Endothelial cell of umbilical vein (primary cell): Measurements from ENCODE around the gene MTMR3. TPM values are rescaled to one million over a fixed set of nuclear protein-coding genes. Genes with fewer than 3 reads are reported as not detected.

Experiments used
- BruUV-seq: library from RNA; stranded (reverse); fragments of 400-500 nt; replicated peaks from 2 replicates; lab custom pipeline; 2021; lab: Mats Ljungman, UMichigan
- CTCF ChIA-PET: fragments of 300-600, 350-600 bp; sonication (Branson Sonifier 250); formaldehyde crosslinking; loops from one replicate; lab custom pipeline; 2021; ENCODE audit warnings: antibody characterized with exemption, inconsistent platforms; lab: Charles Lee
- POLR2A ChIA-PET: fragments of 300-600, 350-600 bp; sonication (Branson Sonifier 250); formaldehyde crosslinking; loops from one replicate; lab custom pipeline; 2021; ENCODE audit warnings: antibody characterized with exemption, inconsistent platforms; lab: Charles Lee
- DNase-seq: peaks from one replicate; pipeline ENCODE4 v3.0.0-alpha.2; 2011; ENCODE audit warnings: low read depth, low spot score
- FAIRE-seq: peaks from 2 replicates; lab custom pipeline; 2011; peaks lifted over from hg19 to GRCh38; lab: Jason Lieb, UNC
- H2AFZ ChIP-seq: 2 replicates; pipeline ENCODE4 v1.6.0; 2012; ENCODE audit warnings: low read depth, low read length, control low read depth, inconsistent platforms
- H3K27ac ChIP-seq: 2 replicates; pipeline ENCODE4 v1.5.1; 2011; ENCODE audit warnings: low read depth, mild to moderate bottlenecking, control low read depth, low read length, moderate library complexity; ENCODE audit not compliant: insufficient read depth
- H3K27me3 ChIP-seq, 2 experiments: 2 replicates each; pipeline versions ENCODE4 v1.6.0 to v1.6.1; 2011; ENCODE audit warnings: low read length in 2 of 2, mixed read lengths in 1 of 2; ENCODE audit not compliant: control insufficient read depth in 2 of 2, insufficient read depth in 2 of 2
- H3K36me3 ChIP-seq, 2 experiments: 2 replicates in 1 of 2; 3 replicates in 1 of 2; pipeline ENCODE4 v1.5.1; 2011; ENCODE audit warnings: low read length in 2 of 2, mild to moderate bottlenecking in 1 of 2, moderate library complexity in 1 of 2; ENCODE audit not compliant: control insufficient read depth in 2 of 2, insufficient read depth in 2 of 2; ENCODE audit errors: extremely low read depth in 1 of 2
- H3K4me1 ChIP-seq: 3 replicates; pipeline ENCODE4 v1.5.1; 2011; ENCODE audit warnings: mild to moderate bottlenecking, low read length; ENCODE audit not compliant: control insufficient read depth, insufficient read depth; ENCODE audit errors: extremely low read depth
- H3K4me2 ChIP-seq: 2 replicates; pipeline ENCODE4 v1.6.1; 2011; ENCODE audit warnings: low read length, control low read depth, mixed read lengths; ENCODE audit not compliant: insufficient read depth
- H3K4me3 ChIP-seq, 3 experiments: fragments of 200-600 bp in 1 of 3; sonication (generic), shearing (Covaris generic) in 1 of 3; replicated peaks in 1 of 3; 2 replicates each; pipeline ENCODE4 v1.5.1; 2011 to 2016; ENCODE audit warnings: control low read depth in 3 of 3, low read length in 3 of 3, mild to moderate bottlenecking in 2 of 3, inconsistent platforms in 1 of 3, low read depth in 1 of 3, moderate library complexity in 1 of 3; ENCODE audit not compliant: insufficient read depth in 1 of 3
- H3K79me2 ChIP-seq: 2 replicates; pipeline ENCODE4 v1.6.0; 2012; ENCODE audit warnings: low read length, inconsistent platforms; ENCODE audit not compliant: control insufficient read depth, insufficient read depth
- H3K9ac ChIP-seq: replicated peaks from 2 replicates; pipeline ENCODE3; 2011; ENCODE audit warnings: low read length, control low read depth; ENCODE audit not compliant: insufficient read depth; ENCODE audit errors: extremely low read depth
- H3K9me1 ChIP-seq: replicated peaks from 3 replicates; pipeline ENCODE4 v1.6.0; 2011; ENCODE audit warnings: mild to moderate bottlenecking, low read length; ENCODE audit not compliant: control insufficient read depth, insufficient read depth; ENCODE audit errors: extremely low read depth
- H3K9me3 ChIP-seq: replicated peaks from 2 replicates; pipeline ENCODE4 v1.5.1; 2012; ENCODE audit warnings: low read length, inconsistent platforms; ENCODE audit not compliant: control insufficient read depth, insufficient read depth
- H4K20me1 ChIP-seq: replicated peaks from 2 replicates; pipeline ENCODE3; 2011; ENCODE audit warnings: mild to moderate bottlenecking, low read length; ENCODE audit not compliant: control insufficient read depth, insufficient read depth; ENCODE audit errors: extremely low read depth
- EZH2 ChIP-seq: IDR thresholded peaks from 2 replicates; pipeline ENCODE4 v1.6.1; 2012; ENCODE audit warnings: borderline replicate concordance, low read depth, mild to moderate bottlenecking, moderate library complexity, low read length, inconsistent platforms; ENCODE audit not compliant: severe bottlenecking
- FOS ChIP-seq: IDR thresholded peaks from 2 replicates; pipeline ENCODE4 v1.6.1; 2011; ENCODE audit warnings: mild to moderate bottlenecking, low read length, moderate library complexity, borderline replicate concordance; ENCODE audit not compliant: insufficient read depth
- GATA2 ChIP-seq: IDR thresholded peaks from 2 replicates; pipeline ENCODE4 v1.7.0; 2011; ENCODE audit warnings: low read depth, mild to moderate bottlenecking, moderate library complexity, mixed read lengths, low read length; ENCODE audit not compliant: insufficient read length, insufficient read depth
- JUN ChIP-seq: IDR thresholded peaks from 2 replicates; pipeline ENCODE4 v1.6.1; 2011; ENCODE audit warnings: borderline replicate concordance, low read depth; ENCODE audit not compliant: insufficient read length, insufficient read depth
- MAX ChIP-seq: IDR thresholded peaks from 2 replicates; pipeline ENCODE4 v1.6.1; 2011; ENCODE audit not compliant: insufficient read depth, insufficient read length
- MYC ChIP-seq: IDR thresholded peaks from one replicate; pipeline ENCODE4 v1.6.1; 2011; ENCODE audit warnings: mild to moderate bottlenecking, low read depth, low read length
- POLR2A ChIP-seq: IDR thresholded peaks from 2 replicates; pipeline ENCODE4 v1.6.1; 2012; ENCODE audit warnings: low read depth, mild to moderate bottlenecking, control low read depth, low read length
- POLR2AphosphoS5 ChIP-seq: IDR thresholded peaks from 2 replicates; pipeline ENCODE4 v1.6.1; 2012; ENCODE audit warnings: low read depth, mild to moderate bottlenecking, control low read depth, low read length, moderate library complexity; ENCODE audit not compliant: insufficient read depth
- dilution Hi-C: fragments of 300-500 bp; cut with MboI; formaldehyde crosslinking; loops from one replicate; pipeline ENCODE4 v1.15.0; 2019; ENCODE audit warnings: low sequenced_read_pairs; ENCODE audit not compliant: extremely low pct_ligation_motif_present
- intact Hi-C: fragments of 100-400 bp; cut with micrococcal nuclease; formaldehyde crosslinking; loops from one replicate; pipeline ENCODE4 v1.10.0; 2022
- polyA plus RNA-seq, 4 experiments: library from polyadenylated mRNA; depleted of rRNA in 3 of 4; stranded (reverse) in 3 of 4; unstranded in 1 of 4; fragments of >200 nt; gene quantifications; 2 replicates each; pipeline versions ENCODE4 v1.2.1 to v1.2.3, GENCODE V29; 2011 to 2012; ENCODE audit warnings: missing spikeins in 1 of 4
- total RNA-seq: library from RNA; stranded (reverse); gene quantifications from 2 replicates; pipeline ENCODE4 v1.2.3, GENCODE V29; 2021
- TF ChIP-seq, protein P1 (sequence below), 2 donors: IDR thresholded peaks; 1 replicate in 1 of 2; 2 replicates in 1 of 2; pipeline ENCODE4 v1.5.1; 2011; ENCODE audit warnings: low read length in 2 of 2, mild to moderate bottlenecking in 2 of 2, moderate library complexity in 2 of 2, control low read depth in 1 of 2, inconsistent platforms in 1 of 2, low read depth in 1 of 2; ENCODE audit not compliant: insufficient read depth in 1 of 2; ENCODE audit errors: extremely low read depth in 1 of 2

Gene MTMR3
- total and polyA plus RNA-seq, 2 donors (not counting 3 experiments of a cell fraction or from before 2014, with no cell fraction given), result 30.1 to 36.5 TPM

DNA sequence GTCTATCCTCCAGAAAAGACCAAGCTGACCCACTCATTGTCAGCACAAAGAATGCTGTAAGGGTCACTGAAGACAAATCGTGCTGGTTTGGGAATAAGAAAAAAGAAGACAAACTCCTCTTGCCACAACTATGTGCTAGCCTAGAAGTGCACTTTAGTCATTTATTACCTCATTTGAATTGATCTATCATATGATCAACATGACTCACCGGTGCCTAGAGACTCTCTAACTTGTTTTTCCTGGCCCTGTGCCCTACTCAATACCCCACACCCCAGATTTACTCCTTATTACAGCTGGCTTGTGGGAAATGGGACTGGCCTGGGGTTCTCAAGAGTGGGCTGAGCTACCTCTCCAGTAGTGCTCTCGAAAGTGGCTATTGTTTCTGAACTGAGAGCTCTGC, 161.4 kb downstream of the MTMR3 start:
- intact Hi-C loops (no loop called here), dilution Hi-C loops (no loop called here)
- POLR2A ChIA-PET, result no interaction called here
- peak; percentile 92 for DNase-seq
- Histone ChIP-seq H3K27me3 (no peaks in the 10 kb centered on the region), H3K9me1 (no peaks in the 10 kb centered on the region), H2AFZ (no peak overlapping the region), H3K4me3 (no peak overlapping the region), H3K4me1 (peaks cover 19% of the 10 kb centered on the region), H4K20me1 (no peaks in the 10 kb centered on the region), H3K9me3 (no peaks in the 10 kb centered on the region), H3K4me2 (peak overlapping the region; percentile 31), H3K9ac (no peak overlapping the region), H3K79me2 (no peaks in the 10 kb centered on the region), H3K36me3 (no peaks in the 10 kb centered on the region), H3K27ac (no peak overlapping the region)
- CTCF ChIA-PET, result interaction anchor here (1.1 to 1.7 kb wide), 5 partner anchors 14 to 44 kb away, joined by 3 to 5 read pairs (median 4); no protein-coding TSS in a partner anchor
- BruUV-seq, result no TSS peak
- TF ChIP-seq JUN, result peak; percentile 92
- TF ChIP-seq MYC, result no peak
- no peak for TF ChIP-seq POLR2AphosphoS5
- no peak for TF ChIP-seq MAX
- no peak for TF ChIP-seq EZH2
- TF ChIP-seq POLR2A, result no peak
- peak; percentile 45 for TF ChIP-seq GATA2
- TF ChIP-seq, protein P1, sequence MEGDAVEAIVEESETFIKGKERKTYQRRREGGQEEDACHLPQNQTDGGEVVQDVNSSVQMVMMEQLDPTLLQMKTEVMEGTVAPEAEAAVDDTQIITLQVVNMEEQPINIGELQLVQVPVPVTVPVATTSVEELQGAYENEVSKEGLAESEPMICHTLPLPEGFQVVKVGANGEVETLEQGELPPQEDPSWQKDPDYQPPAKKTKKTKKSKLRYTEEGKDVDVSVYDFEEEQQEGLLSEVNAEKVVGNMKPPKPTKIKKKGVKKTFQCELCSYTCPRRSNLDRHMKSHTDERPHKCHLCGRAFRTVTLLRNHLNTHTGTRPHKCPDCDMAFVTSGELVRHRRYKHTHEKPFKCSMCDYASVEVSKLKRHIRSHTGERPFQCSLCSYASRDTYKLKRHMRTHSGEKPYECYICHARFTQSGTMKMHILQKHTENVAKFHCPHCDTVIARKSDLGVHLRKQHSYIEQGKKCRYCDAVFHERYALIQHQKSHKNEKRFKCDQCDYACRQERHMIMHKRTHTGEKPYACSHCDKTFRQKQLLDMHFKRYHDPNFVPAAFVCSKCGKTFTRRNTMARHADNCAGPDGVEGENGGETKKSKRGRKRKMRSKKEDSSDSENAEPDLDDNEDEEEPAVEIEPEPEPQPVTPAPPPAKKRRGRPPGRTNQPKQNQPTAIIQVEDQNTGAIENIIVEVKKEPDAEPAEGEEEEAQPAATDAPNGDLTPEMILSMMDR (IDR thresholded peaks at IDR 0.05; ENCODE audit: extremely low read depth in 1 of 2, insufficient read depth in 1 of 2, low read depth in 1 of 2, low read length in 2 of 2), result no peak
- peak; percentile 55 for TF ChIP-seq FOS
- peak; percentile 57 for FAIRE-seq
